HG03135 (cell line): ENCODE data around the gene PTPRG.

Experiments used
- ATAC-seq: cut with Tn5 transposase; IDR thresholded peaks from one replicate; pipeline ENCODE4 v1.9.1; 2021; ENCODE audit warnings: mild to moderate bottlenecking, moderate library complexity; ENCODE audit not compliant: unreplicated experiment

PTPRG gene

DNA sequence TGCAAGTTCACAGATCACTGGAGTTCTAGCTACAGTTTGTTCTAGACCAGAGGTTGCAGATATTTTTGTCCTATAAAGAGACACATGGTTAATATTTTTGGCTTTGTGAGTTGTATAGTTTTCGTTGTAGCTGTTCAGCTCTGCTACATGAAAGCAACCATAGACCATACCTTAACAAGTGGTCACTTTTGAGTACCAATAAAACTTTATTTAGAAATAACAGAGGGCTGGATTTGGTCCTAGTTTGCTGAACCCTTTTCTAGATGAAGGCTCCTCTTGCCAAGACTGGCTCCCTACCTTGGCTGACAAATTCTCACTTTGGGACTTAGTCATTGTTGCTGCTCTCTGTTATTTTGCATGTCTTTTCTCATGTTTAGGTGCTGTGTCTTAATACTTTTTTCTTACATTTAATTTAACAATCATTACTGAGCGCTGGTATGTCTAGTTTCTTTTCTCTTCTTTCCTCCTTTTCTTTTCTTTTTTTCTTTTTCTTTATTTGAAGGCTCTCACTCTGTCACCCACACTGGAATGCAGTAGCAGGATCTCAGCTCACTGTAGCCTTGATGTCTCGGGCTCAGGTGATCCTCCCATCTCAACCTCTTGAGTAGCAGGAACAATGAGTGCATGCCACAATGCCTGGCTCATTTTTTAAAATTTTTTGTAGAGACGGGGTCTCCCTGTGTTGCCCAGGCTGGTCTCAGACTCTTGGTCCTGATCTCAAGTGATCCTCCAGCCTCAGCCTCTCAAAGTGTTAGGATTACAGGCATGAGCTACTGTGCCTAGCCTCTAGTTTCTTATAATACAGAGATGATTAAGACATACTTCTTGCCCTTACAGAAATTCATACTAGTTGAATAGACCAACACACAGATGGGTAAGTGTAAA lies 227.5 kb downstream of the PTPRG start:
- ATAC-seq = no peak

DNA sequence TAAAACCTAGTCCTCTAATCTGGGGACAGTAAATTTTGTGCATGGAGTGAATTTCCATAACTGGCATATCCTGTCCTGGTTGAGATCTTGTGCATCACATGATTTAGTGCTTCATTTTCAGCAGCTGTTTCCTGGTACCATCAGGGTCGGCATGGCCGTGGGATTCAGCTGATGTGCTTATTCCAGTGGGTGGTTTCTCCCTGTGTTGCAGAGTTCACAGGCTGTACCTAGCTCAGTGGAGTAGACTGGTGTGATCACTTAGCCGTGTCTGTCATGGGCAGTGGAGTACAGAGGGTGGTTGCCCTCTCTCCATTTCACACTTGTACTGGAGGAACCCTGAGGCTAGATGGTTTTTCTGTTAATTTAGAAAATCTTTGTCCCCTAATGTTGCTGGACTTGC lies 228.5 kb downstream of the PTPRG start:
- no peak for ATAC-seq

DNA sequence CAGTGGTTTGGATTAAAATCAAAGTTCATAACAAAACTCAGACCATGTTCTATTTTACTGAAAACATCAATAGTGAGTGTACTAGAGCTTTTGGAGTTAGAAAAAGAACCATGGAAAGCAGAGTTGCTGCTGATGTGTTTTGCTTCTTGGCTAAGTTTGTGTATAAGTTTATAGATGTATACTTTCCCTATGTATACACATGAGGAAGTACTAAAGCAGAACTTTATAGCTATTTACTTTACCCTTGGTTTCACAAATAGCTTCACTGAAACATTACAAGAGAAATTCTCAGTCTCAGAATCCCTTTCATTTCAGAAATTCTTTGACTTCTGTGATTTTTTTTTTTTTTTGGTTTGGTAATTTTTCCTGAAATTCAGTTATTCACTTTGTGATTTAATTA lies 229.0 kb downstream of the PTPRG start:
- no peak for ATAC-seq

DNA sequence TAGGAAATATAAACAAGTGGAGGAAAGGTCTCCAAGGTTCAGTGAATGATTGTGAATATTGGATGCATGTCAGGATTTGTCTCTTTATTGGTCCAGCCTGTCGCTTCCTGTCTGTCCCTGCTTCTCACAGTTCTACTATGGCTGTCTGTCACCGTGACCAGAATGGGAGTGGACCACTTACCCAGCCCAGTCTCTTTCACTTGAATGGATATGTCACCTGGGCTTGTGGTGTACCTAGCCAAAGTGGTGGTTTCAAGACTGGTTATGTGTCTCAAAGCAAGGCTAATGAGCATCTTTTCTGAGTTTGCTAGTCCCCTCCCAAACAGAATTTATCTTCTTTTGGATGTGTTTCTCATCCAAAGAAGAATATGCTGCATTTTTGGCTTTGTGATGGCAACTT lies 231.7 kb downstream of the PTPRG start:
- no peak for ATAC-seq

DNA sequence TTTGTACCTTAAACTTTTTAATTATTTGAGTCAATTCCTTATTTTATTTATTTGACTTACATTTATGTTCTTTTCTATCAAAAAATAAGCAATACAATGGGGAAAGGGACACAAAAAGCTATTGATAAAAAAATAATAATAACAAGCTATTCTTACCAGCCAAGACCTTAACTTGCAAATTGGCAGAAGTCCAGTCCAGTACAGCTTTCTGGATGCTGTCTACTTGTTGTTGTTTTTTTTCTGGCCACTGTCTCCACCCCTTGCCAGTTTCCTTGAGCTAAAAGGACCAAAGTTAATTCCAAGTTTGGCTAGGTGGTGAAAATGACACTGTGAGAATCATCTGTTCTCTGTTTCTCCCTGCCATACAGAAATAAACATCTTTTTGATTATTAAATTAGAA lies 232.2 kb downstream of the PTPRG start:
- ATAC-seq = no peak

DNA sequence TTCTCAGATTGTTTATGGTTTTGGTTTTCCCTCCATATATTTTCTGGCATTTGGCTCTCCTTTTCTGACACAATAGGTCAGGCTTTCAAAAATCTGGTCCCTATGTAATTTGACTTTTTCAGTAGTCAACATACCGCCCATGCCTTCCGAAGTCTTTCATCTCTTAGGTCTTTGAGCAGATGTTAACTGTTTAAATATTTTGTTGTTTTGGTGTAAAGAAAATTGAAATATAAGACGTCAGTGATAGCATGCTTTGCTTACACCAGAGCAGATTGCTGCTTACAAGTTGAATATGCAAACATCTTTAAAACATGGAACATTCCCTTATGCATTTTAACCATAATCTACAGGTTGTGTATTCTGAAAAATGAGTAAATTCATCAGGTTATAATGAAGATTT lies 233.0 kb downstream of the PTPRG start:
- no peak for ATAC-seq

DNA sequence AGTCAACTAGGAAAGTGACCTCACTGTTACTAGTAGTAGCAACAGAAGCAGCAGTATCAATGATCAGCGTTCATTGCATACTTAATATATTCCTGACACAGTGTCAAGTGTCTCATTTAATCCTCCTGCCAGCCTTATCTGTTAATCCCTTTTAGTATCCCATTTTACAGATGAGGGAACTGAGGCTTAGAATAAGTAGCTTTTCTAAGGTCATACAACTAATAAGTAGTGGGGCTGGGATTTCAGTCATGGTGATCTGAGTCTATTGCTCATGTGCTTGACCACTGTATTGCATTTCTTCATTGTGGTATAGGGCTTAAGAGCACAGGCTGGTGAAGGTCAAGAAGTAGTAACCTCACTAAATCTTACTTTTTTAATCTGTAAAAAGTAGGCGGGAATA lies 233.6 kb downstream of the PTPRG start:
- ATAC-seq = no peak

DNA sequence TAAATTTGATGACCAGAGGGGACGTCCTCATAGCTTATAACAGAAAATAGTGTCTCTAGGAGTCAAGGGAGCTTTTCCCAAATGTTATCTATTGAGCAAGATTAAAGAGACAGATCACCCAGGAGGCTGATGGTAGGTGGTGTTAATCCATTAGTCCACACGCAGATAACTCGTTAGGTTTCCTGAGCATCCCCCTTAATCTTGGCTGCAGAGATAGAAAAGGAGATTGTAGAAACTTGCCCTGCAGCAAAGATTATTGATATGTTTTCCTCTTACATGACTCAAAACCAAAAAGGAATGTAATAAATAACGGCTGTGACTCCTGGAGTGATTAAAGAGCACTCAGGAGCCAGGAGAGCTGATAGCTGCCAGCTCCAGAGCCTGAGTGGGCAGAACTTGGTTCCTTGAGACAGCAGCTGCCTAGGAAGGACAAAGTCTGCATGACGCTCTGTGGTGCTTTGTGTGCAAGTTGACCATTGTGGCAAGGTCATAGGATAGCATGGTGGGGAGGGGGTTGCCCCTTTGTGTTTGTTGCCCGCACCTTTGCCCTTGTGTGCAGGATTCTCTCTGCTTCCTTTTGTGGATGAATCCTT lies 234.8 kb downstream of the PTPRG start:
- ATAC-seq = no peak

DNA sequence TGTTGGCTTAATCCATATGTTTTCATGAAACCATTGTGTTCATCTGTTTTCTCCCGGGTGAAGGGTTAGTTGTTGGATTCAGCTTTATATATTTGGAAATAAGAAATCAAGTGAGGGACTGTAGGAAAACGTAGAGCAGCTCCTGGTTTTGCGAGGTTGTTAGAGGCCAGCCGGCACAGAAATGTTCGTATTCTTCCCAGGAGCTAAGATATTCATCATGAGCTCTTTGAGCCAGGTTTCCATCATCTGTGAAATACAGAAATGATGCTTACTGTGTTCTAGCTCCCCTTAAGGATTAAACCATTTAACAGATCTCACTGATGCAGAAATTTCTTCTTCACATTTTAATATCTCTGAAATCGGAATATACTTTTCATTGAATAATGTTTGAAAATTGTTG lies 235.5 kb downstream of the PTPRG start:
- ATAC-seq = no peak

DNA sequence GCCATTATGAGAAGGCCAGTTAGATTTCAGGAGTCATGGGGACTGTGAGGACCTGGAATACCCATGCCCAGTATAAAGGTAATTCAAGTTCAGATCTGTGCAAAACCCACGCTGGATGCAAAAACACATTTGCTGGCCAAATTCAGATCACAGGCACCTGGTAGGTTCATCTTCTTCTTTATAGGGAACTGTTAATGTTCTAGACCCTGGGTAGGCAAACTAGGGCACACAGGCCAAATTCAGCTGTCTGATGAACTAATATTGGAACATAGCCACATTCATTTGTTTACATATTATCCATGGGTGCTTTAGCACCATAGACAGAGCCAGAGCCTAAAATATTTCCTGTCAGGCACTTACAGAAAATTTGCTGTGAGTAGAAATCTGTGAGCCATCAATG lies 241.4 kb downstream of the PTPRG start:
- ATAC-seq = no peak

DNA sequence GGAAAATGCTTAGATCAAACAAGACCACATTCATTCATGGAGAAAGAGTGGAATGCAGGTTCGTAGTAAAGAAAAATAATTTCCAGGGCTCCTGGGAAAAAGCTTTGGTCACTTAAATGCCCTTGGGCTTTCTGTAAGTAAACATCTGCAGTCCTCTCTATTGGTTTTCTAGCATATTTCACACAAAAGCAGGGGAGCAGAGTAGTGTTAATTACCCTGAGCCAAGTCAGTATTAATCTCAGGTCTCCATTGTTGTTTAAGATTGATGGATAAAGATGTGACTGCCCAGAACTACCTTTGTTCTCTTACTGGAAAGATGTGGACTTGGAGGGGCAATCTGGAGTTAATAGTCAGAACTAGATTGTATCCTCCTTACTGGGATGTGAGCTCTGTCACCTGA lies 242.6 kb downstream of the PTPRG start:
- ATAC-seq = no peak

DNA sequence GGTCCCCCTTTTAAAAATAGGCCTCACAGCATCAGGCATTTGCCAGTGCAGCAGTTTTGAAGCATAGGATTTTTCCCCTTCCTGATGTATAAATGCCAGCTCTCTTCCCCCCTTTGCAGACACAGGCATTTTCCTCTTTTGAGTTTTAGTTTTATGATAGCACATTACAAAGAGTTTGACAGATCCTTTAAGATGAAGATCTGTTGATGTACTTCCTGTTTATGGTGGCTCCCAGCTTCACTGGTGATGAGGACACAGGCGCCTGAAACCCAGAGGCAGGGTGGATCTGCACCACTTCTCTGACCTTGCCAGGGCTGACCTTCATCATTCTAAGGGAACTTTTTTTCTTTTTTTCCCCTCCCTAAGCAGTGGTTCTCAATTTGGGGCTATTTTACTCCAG lies 243.4 kb downstream of the PTPRG start:
- no peak for ATAC-seq

DNA sequence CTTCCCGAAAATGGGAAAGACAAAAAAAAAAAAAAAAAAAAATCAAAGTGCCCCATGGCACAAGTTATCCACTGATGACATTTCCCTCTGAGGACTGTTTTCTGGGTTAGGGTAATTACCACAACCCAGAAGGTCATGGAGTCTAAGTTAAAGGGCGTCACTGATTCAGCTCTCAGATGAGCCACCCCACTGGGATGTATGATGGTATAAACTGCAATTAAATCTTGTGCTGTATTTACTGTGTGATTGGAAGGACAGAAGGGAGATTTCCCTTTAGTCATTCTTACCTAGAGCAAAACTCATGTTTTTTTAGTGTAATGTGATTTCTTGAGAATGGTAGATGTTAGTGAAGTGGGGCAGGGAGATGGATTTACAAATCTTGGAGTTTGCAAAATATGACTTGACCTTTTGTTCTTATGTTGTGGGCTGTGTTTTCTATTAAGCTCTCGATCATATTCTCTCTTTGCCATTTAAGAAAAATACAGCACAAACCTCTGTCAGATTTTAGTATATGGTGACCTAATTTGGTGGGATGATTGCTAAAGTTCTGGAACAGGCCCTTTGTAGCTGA lies 244.2 kb downstream of the PTPRG start:
- no peak for ATAC-seq

DNA sequence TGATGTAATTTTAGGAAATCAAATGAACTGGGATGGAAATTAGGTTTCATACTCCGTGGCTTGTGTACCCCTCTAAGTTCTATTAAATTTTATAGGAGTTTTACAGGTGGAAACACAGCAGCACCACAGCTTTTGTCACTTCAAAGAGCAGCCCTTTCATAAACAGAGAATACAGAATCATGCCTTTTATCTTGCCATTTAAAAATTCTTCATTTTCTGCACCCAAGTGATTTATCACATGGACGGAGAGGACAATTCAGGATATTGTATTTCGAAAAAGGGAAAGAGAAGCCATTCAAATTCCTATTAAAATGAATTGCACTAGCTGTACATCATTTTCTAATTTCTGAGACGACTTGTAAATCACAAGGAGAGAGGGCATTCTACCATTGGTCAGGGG lies 245.4 kb downstream of the PTPRG start:
- ATAC-seq = no peak

DNA sequence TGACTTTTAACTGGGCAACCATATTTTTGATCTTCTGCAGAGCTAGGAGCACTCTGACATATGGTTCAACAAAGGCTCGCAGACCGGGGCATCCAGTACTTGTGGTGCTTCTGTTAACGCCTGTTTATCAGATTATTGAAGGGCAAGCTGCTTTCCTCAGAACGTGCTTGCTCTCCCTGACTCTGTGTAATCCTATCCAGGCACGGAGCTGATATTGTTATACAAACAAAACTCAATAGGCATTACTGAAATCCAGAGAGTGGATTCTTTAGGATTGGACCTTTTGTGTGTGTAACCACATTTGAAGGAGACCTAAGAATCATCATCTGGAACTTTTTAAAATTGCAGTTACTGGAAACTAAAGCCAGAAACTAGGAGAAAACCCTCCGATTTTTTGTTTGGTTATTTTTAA lies 246.5 kb downstream of the PTPRG start:
- ATAC-seq = no peak

DNA sequence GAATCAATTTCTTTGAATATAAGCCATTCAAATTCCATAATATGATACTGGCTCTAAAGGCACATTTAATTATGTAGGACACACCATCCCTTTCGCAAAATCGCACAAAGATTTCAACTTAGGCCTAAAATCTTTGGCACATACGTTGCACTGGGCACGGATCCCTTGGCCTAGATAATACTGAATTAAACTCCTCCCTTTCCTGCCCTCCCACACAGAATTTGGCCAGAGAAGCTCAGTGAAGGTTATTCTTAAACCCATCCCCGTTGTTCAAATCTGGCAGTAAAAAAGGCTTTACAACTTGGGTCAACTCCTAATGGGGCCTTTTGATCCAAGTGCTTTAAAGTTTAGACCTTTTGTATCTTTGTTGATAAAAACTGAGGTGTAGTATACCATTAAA lies 247.2 kb downstream of the PTPRG start:
- no peak for ATAC-seq

DNA sequence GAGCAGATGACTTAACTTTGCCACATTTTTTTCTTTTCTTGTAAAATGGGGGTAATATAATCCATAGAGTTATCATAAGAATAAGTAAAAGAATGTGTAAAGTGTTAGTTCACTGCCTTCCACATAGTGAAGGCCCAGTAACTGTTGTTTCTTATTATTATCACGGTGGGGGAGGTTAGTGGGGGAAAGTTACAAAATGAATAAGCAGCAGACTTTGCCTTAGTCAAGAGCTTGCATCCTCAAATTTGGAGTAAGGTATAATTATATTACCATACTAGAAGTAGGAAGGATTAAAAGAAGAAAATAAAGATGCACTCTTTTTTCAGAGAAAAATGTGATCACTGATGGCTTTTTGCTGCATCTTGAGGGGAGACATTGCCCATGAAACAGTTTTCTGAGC lies 247.6 kb downstream of the PTPRG start:
- no peak for ATAC-seq

DNA sequence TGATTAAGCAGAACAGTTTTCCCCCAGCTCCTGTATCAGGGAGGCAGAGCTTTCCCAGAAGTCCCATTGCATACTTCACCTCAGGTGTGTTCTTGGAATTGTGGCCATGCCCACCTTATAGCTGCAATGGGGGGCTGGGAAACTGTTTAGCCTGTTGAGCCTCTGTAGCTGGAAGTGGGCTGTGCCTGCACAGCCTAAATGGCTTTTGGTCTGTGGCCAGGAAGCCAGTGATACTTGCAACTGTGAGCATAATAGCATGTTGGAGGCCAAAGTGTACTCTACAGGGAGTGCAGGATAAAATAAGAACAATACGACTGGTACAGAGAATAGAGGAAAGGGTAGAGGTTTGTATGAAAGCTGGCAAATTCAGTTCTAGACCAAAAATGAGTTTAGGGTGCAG lies 248.5 kb downstream of the PTPRG start:
- no peak for ATAC-seq

DNA sequence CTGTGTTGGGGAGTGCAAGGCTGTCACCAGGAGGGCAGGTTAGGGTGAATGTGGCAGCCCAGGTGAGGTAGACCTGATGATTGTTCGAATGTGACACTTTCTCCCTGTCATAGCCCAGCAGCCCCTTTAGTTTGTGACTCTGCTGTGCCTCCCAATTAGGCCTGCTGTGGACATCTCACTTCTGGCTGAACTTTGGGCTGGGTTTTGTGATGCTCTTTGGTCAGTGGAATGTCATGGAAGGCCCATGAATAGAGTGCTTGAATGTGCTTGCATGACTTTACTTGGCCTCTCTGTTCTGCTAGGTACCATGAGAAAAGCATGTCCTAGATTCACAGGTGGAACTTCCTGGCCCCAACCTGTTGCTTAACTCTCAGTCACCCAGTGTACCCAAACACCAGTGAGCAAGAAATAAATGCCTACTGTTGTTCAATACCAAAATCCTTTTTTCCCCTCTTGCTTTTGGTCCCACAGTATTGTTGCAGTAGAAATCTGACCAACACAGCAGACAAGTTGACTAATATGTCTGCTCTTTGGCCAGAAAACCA lies 249.7 kb downstream of the PTPRG start:
- no peak for ATAC-seq

DNA sequence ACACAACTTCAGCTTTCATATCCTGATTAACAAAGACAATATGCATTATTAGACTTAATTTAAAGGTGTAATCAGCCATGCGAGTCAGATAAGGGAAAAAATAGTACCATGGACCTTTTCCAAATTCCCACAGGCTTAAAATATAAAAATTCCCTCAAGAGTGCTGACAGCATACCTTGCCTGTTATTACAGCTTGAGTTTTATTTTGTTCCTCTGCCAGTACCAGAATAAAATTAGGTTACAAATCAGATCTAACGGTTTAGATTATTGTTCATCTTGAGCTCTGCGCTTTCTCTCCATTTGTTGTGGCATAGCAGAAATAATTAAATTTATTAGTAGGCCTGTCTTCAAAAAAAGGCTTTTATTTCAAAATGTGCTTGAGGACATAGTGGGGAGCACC lies 250.3 kb downstream of the PTPRG start:
- ATAC-seq = no peak

DNA sequence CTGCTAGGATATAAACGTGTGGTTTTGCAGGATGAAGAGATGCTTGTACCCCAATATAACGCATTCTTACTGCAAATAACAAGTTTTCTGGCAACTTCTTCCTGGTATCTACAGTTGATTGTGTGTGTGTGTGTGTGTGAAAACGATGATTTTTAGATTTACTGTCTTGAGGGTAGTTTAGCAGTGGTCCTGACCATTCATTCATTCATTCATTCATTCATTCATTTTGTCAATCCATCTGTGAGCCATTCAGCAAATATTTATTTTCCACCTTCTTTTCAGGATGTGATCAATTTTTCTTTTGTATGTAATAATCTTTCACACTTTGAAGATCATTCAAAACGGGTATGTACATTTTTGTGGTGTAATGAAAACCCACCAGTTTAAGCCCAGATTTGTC lies 250.7 kb downstream of the PTPRG start:
- no peak for ATAC-seq

DNA sequence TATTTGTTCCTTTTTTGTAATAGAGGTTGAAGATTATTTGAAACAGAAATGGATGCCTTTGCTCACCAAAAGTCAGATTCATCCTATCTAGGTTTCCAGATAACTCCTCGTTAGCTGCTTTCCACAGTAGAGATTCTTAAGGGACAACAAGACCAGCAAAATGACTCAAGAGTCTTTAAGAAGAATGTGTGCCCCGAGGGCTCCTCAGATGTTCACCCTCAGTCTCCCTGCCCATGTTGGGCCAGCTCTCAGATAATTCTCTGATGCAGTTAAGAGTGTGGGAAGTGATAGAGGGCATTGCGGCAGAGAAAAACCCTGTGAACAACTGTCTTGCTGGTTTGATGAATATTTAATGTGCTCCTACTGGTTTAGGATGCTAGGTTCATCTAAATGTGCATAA lies 251.1 kb downstream of the PTPRG start:
- ATAC-seq = no peak
